SK-N-SH (cell line): ENCODE measurements around the gene TDRD12. TPM values are rescaled to one million over a fixed set of nuclear protein-coding genes. Genes with fewer than 3 reads are reported as not detected.

Source experiments
- CTCF ChIA-PET: fragments of 300-600, 350-600 bp; formaldehyde crosslinking; extraction: SDS; loops from one replicate; lab custom pipeline; 2021; lab: Yijun Ruan, JAX
- POLR2A ChIA-PET: fragments of 350-600 bp; sonication (Branson Sonifier 250); formaldehyde crosslinking; extraction: SDS; loops from one replicate; lab custom pipeline; 2020; ENCODE audit warnings: antibody characterized with exemption, inconsistent platforms; lab: Yijun Ruan, JAX
- DNase-seq: peaks from one replicate; pipeline ENCODE4 v3.0.0; 2012
- H2AFZ ChIP-seq: fragments of 200-600 bp; sonication (generic); 2 replicates; pipeline ENCODE4 v1.8.1; 2016; ENCODE audit warnings: antibody characterized with exemption, mild to moderate bottlenecking, low read depth
- H3F3A ChIP-seq: fragments of 200-600 bp; sonication (generic); replicated peaks from 2 replicates; pipeline ENCODE3; 2016; ENCODE audit warnings: antibody characterized with exemption, mild to moderate bottlenecking; ENCODE audit not compliant: insufficient read depth
- H3K27ac ChIP-seq, 2 experiments: fragments of 200-500 bp in 1 of 2; fragments of 200-600 bp in 1 of 2; sonication (Bioruptor generic) in 1 of 2; sonication (generic), shearing (Covaris generic) in 1 of 2; 2 replicates each; pipeline versions ENCODE4 v1.5.1 to v1.6.1; 2014 to 2016; ENCODE audit warnings: low read depth in 2 of 2, inconsistent platforms in 1 of 2, low read length in 1 of 2, mild to moderate bottlenecking in 1 of 2, mixed read lengths in 1 of 2
- H3K27me3 ChIP-seq: fragments of 200-600 bp; sonication (generic), shearing (Covaris generic); 2 replicates; pipeline ENCODE4 v1.6.1; 2016; ENCODE audit warnings: mixed run types; ENCODE audit not compliant: insufficient read depth
- H3K36me3 ChIP-seq, 2 experiments: fragments of 200-500 bp in 1 of 2; fragments of 200-600 bp in 1 of 2; sonication (Bioruptor generic) in 1 of 2; sonication (generic) in 1 of 2; replicated peaks in 1 of 2; 2 replicates each; pipeline versions ENCODE3 to v1.5.1; 2014 to 2016; ENCODE audit warnings: low read length in 1 of 2, mild to moderate bottlenecking in 1 of 2; ENCODE audit not compliant: insufficient read depth in 2 of 2, control insufficient read depth in 1 of 2
- H3K4me1 ChIP-seq, 2 experiments: fragments of 200-500 bp in 1 of 2; fragments of 200-600 bp in 1 of 2; sonication (Bioruptor generic) in 1 of 2; sonication (generic), shearing (Covaris generic) in 1 of 2; 2 replicates each; pipeline versions ENCODE4 v1.5.1 to v1.6.1; 2014 to 2016; ENCODE audit warnings: low read depth in 1 of 2, low read length in 1 of 2, mixed run types in 1 of 2; ENCODE audit not compliant: insufficient read depth in 2 of 2, control insufficient read depth in 1 of 2
- H3K4me2 ChIP-seq: fragments of 200-600 bp; sonication (generic), shearing (Covaris generic); 2 replicates; pipeline ENCODE4 v1.6.1; 2017; ENCODE audit warnings: mixed run types
- H3K4me3 ChIP-seq, 2 experiments: fragments of 200-500 bp in 1 of 2; fragments of 200-600 bp in 1 of 2; sonication (Bioruptor generic) in 1 of 2; sonication (generic), shearing (Covaris generic) in 1 of 2; 2 replicates each; pipeline versions ENCODE4 v1.5.1 to v1.8.1; 2014 to 2016; ENCODE audit warnings: low read depth in 2 of 2, inconsistent platforms in 1 of 2, low read length in 1 of 2, mild to moderate bottlenecking in 1 of 2, mixed read lengths in 1 of 2, moderate library complexity in 1 of 2
- H3K79me2 ChIP-seq: fragments of 200-600 bp; sonication (generic); 2 replicates; pipeline ENCODE4 v1.8.1; 2017; ENCODE audit warnings: mild to moderate bottlenecking; ENCODE audit not compliant: insufficient read depth
- H3K9ac ChIP-seq: fragments of 200-600 bp; sonication (generic); 2 replicates; pipeline ENCODE4 v1.6.1; 2017; ENCODE audit warnings: mixed run types
- H3K9me2 ChIP-seq: fragments of 200-600 bp; sonication (generic); 2 replicates; pipeline ENCODE4 v1.6.1; 2017; ENCODE audit warnings: mixed run types
- H3K9me3 ChIP-seq: fragments of 200-600 bp; sonication (generic); 2 replicates; pipeline ENCODE4 v1.6.1; 2017; ENCODE audit warnings: mixed run types, mild to moderate bottlenecking, moderate library complexity
- H4K20me1 ChIP-seq: fragments of 200-600 bp; sonication (generic); 2 replicates; pipeline ENCODE4 v1.6.1; 2017; ENCODE audit warnings: mild to moderate bottlenecking, mixed run types; ENCODE audit not compliant: insufficient read depth
- ELF1 ChIP-seq: IDR thresholded peaks from 2 replicates; pipeline ENCODE4 v1.4.0; 2012
- EP300 ChIP-seq, 2 experiments: IDR thresholded peaks; 2 replicates each; pipeline versions ENCODE4 v1.4.0 to v1.6.1; 2012; ENCODE audit warnings: borderline replicate concordance in 1 of 2, low read depth in 1 of 2, low read length in 1 of 2
- EZH2phosphoT487 ChIP-seq: fragments of 200-600 bp; sonication (generic); IDR thresholded peaks from 2 replicates; pipeline ENCODE4 v1.6.1; 2017; ENCODE audit warnings: low read depth, mixed run types, mild to moderate bottlenecking, antibody characterized with exemption, moderate library complexity, borderline replicate concordance
- FOXJ3 ChIP-seq: sonication (generic); formaldehyde crosslinking; IDR thresholded peaks from 2 replicates; pipeline ENCODE4 v1.5.1; 2020; ENCODE audit warnings: mild to moderate bottlenecking, missing genetic modification reagents
- GABPA ChIP-seq: IDR thresholded peaks from 2 replicates; pipeline ENCODE4 v1.4.0; 2012; ENCODE audit warnings: low read depth, mild to moderate bottlenecking
- GATA2 ChIP-seq: sonication (generic); formaldehyde crosslinking; IDR thresholded peaks from 2 replicates; pipeline ENCODE4 v1.5.0; 2020; ENCODE audit warnings: mild to moderate bottlenecking, missing genetic modification reagents
- MAX ChIP-seq: IDR thresholded peaks from 2 replicates; pipeline ENCODE4 v1.4.0; 2012; ENCODE audit warnings: low read depth
- MEF2A ChIP-seq: IDR thresholded peaks from 2 replicates; pipeline ENCODE4 v1.4.0; 2012; ENCODE audit warnings: low read depth, borderline replicate concordance
- NFIC ChIP-seq: IDR thresholded peaks from 2 replicates; pipeline ENCODE4 v1.4.0; 2012; ENCODE audit warnings: borderline replicate concordance
- NRF1 ChIP-seq: IDR thresholded peaks from 2 replicates; pipeline ENCODE4 v1.6.1; 2012; ENCODE audit warnings: low read depth, mild to moderate bottlenecking, low read length
- PBX3 ChIP-seq: IDR thresholded peaks from 2 replicates; pipeline ENCODE4; 2012
- POLR2AphosphoS5 ChIP-seq: IDR thresholded peaks from 2 replicates; pipeline ENCODE4 v1.6.1; 2012; ENCODE audit warnings: low read depth, low read length
- RFX5 ChIP-seq: IDR thresholded peaks from 2 replicates; pipeline ENCODE4 v1.6.1; 2012; ENCODE audit warnings: mild to moderate bottlenecking, improper control_type of control experiment, low read length
- SIN3A ChIP-seq: IDR thresholded peaks from 2 replicates; pipeline ENCODE4 v1.6.1; 2012; ENCODE audit warnings: low read depth, mild to moderate bottlenecking, low read length, moderate library complexity, borderline replicate concordance
- WGBS: methylation state at CpG from one replicate; pipeline ENCODE4 v1.1.6; 2017; ENCODE audit warnings: low lambda C conversion rate; 5-methylcytosine and 5-hydroxymethylcytosine counted together
- polyA plus RNA-seq, 3 experiments: library from polyadenylated mRNA; depleted of rRNA; stranded (reverse); fragments of >200 nt; gene quantifications; 2 replicates each; pipeline ENCODE4 v1.2.3, GENCODE V29; 2012
- TF ChIP-seq, protein P1 (sequence below): IDR thresholded peaks from 2 replicates; pipeline ENCODE4 v1.4.0; 2012; ENCODE audit warnings: low read depth, borderline replicate concordance
- TF ChIP-seq, protein P2 (sequence below): fragments of 200-600 bp; sonication (generic); IDR thresholded peaks from 2 replicates; pipeline ENCODE4 v1.6.1; 2017; ENCODE audit warnings: antibody characterized with exemption, mild to moderate bottlenecking, moderate library complexity

TDRD12 gene
- polyA plus RNA-seq, 1 of the 3 experiments (the other 2 are of a cell fraction): 0.05 TPM

DNA sequence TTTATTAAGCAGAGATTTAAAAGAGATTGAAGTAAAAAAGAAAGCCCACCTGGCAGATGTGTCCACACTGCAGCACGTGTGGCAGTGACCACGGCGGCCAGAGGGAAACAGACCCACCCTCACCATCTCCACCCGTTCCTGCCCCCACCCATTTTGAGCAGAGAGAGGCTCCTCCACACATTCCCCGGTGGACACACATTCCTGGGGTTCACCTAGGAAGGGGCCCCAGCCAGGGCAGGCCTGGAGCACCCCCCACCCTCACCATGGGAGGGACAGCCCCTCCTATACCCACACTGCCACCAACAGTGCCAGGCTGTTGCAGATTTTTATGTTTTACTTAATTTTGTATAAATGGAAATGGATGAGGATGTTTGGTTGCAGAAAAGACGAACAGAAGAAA, 95.1 kb downstream of the TDRD12 start:
- ChIA-PET POLR2A (no interaction called here), CTCF (no interaction called here)
- H3K4me1 ChIP-seq: peaks cover 0 to 16% of the 10 kb centered on the region in 2 experiments; a peak in 1 of 4 replicates
- H3K4me2 ChIP-seq: no peak overlapping the region
- no peak overlapping the region for H3K27ac ChIP-seq
- no peaks in the 10 kb centered on the region for H4K20me1 ChIP-seq
- DNase-seq: no peak
- H3K27me3 ChIP-seq: no peaks in the 10 kb centered on the region
- H2AFZ ChIP-seq: no peak overlapping the region
- TF ChIP-seq EP300 (IDR thresholded peaks at IDR 0.05; ENCODE audit: borderline replicate concordance in 1 of 2, low read depth in 1 of 2, low read length in 1 of 2): no peak
- no peak for TF ChIP-seq MEF2A
- no peak for TF ChIP-seq RFX5
- no peak for TF ChIP-seq PBX3
- TF ChIP-seq, protein P1, sequence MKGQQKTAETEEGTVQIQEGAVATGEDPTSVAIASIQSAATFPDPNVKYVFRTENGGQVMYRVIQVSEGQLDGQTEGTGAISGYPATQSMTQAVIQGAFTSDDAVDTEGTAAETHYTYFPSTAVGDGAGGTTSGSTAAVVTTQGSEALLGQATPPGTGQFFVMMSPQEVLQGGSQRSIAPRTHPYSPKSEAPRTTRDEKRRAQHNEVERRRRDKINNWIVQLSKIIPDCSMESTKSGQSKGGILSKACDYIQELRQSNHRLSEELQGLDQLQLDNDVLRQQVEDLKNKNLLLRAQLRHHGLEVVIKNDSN: no peak
- no peak for TF ChIP-seq GABPA
- TF ChIP-seq ELF1: no peak
- no peak for TF ChIP-seq SIN3A
- TF ChIP-seq FOXJ3: no peak
- TF ChIP-seq EZH2phosphoT487: no peak
- no peak for TF ChIP-seq GATA2 (CRISPR knock-in tag)
- TF ChIP-seq, protein P2, sequence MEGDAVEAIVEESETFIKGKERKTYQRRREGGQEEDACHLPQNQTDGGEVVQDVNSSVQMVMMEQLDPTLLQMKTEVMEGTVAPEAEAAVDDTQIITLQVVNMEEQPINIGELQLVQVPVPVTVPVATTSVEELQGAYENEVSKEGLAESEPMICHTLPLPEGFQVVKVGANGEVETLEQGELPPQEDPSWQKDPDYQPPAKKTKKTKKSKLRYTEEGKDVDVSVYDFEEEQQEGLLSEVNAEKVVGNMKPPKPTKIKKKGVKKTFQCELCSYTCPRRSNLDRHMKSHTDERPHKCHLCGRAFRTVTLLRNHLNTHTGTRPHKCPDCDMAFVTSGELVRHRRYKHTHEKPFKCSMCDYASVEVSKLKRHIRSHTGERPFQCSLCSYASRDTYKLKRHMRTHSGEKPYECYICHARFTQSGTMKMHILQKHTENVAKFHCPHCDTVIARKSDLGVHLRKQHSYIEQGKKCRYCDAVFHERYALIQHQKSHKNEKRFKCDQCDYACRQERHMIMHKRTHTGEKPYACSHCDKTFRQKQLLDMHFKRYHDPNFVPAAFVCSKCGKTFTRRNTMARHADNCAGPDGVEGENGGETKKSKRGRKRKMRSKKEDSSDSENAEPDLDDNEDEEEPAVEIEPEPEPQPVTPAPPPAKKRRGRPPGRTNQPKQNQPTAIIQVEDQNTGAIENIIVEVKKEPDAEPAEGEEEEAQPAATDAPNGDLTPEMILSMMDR: no peak
- TF ChIP-seq, all 33 proteins: peak for 0
- no peaks in the 10 kb centered on the region for H3F3A ChIP-seq
- 66% methylated on average over 6 of the region's 6 CpGs for WGBS
- H3K79me2 ChIP-seq: no peaks in the 10 kb centered on the region
- no peaks in the 10 kb centered on the region for H3K9me2 ChIP-seq
- no peak overlapping the region for H3K9ac ChIP-seq
- H3K4me3 ChIP-seq: no peak overlapping the region
- no peaks in the 10 kb centered on the region for H3K9me3 ChIP-seq
- no peaks in the 10 kb centered on the region for H3K36me3 ChIP-seq

DNA sequence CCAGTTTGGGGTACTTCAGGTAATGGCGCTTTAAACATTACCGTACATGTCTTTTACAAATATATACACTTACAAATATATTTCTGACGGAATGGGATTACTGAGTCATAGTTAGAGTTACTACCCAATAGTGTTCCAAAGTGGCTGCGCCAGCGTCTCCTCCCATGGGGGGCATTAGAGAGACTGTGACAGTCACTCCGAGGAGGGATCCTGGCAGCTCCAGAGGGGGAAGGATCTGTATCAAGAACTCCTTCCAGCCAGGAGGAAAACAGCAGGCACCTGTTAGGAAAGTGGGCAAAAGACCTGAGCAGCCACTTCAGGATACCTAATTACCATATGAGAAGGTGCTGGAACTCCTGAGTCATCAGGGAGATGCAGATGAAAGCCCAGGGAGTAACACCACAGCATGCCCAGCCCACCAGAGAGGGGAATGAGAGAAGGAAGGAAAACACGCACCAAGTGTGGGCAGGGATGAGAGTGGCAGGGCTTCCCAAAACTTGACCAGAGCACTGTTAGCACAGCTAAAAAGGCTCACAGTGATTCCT, 97.1 kb downstream of the TDRD12 start:
- Histone ChIP-seq H3K9me3 (no peaks in the 10 kb centered on the region), H3F3A (no peaks in the 10 kb centered on the region), H2AFZ (no peak overlapping the region), H3K79me2 (no peaks in the 10 kb centered on the region), H4K20me1 (no peaks in the 10 kb centered on the region), H3K36me3 (no peaks in the 10 kb centered on the region), H3K4me3 (no peak overlapping the region), H3K9me2 (no peaks in the 10 kb centered on the region), H3K4me2 (no peak overlapping the region), H3K27ac (no peak overlapping the region), H3K27me3 (no peaks in the 10 kb centered on the region; the same call in 1 of the 2 replicates), H3K4me1 (peaks cover 0 to 16% of the 10 kb centered on the region in 2 experiments; a peak in 1 of 4 replicates), H3K9ac (no peak overlapping the region)
- TF ChIP-seq MAX (no peak), SIN3A (no peak), POLR2AphosphoS5 (no peak), NRF1 (no peak), ELF1 (no peak), NFIC (no peak)
- DNase-seq: no peak
- CTCF ChIA-PET: no interaction called here
- 82% methylated on average over 7 of the region's 7 CpGs for WGBS
- POLR2A ChIA-PET: no interaction called here
